HEK293 (cell line): Measurements from ENCODE around the gene DOK4.

Experiments used
- CTCF ChIP-seq: fragments of 450-650 bp; formaldehyde crosslinking; IDR thresholded peaks from 2 replicates; pipeline ENCODE4 v1.5.1; 2016; ENCODE audit warnings: missing biosample characterization, missing genetic modification characterization
- FEZF1 ChIP-seq: fragments of 450-650 bp; formaldehyde crosslinking; IDR thresholded peaks from 2 replicates; pipeline ENCODE4 v1.5.1; 2016; ENCODE audit warnings: missing biosample characterization, missing genetic modification characterization
- PATZ1 ChIP-seq: fragments of 450-650 bp; formaldehyde crosslinking; IDR thresholded peaks from 2 replicates; pipeline ENCODE4 v1.5.1; 2016; ENCODE audit warnings: missing biosample characterization, missing genetic modification characterization
- ZNF449 ChIP-seq: fragments of 450-650 bp; formaldehyde crosslinking; IDR thresholded peaks from 2 replicates; pipeline ENCODE4 v1.5.1; 2017; ENCODE audit warnings: missing biosample characterization, mild to moderate bottlenecking, missing genetic modification characterization, moderate library complexity

GRCh38 chr16:57470711-57471110 is 15.6 kb downstream of the DOK4 start:
- TF ChIP-seq CTCF (tag by site-specific recombination) (no peak), ZNF449 (tag by site-specific recombination) (no peak), PATZ1 (no peak), FEZF1 (tag by site-specific recombination) (no peak)
